SJSA1 (cell line): Measurements from ENCODE around the gene NT5DC1. TPM values are rescaled to one million over a fixed set of nuclear protein-coding genes. Genes with fewer than 3 reads are reported as not detected.
A peak's percentile ranks its signal among the peaks of the same experiment; 100 is the strongest.

Experiments
- DNase-seq, 2 experiments: peaks; one replicate each; pipeline ENCODE4 v3.0.0-alpha.2; 2015 to 2020; ENCODE audit warnings: low spot score in 2 of 2, low read depth in 1 of 2
- H3K27ac ChIP-seq: fragments of 250-450 bp; sonication (Bioruptor Pico); 2 replicates; pipeline ENCODE4 v1.5.1; 2020; ENCODE audit warnings: mild to moderate bottlenecking, moderate library complexity
- H3K27me3 ChIP-seq: fragments of 250-450 bp; sonication (Bioruptor Pico); replicated peaks from 2 replicates; pipeline ENCODE4 v1.5.1; 2020; ENCODE audit warnings: mild to moderate bottlenecking, moderate library complexity
- H3K36me3 ChIP-seq: fragments of 250-450 bp; sonication (Bioruptor Pico); 2 replicates; pipeline ENCODE4 v1.5.1; 2020; ENCODE audit warnings: mild to moderate bottlenecking
- H3K4me1 ChIP-seq: fragments of 250-450 bp; sonication (Bioruptor Pico); replicated peaks from 2 replicates; pipeline ENCODE4 v1.6.1; 2021; ENCODE audit warnings: mild to moderate bottlenecking
- H3K4me3 ChIP-seq: fragments of 250-450 bp; sonication (Bioruptor Pico); 2 replicates; pipeline ENCODE4 v1.5.1; 2020; ENCODE audit warnings: mild to moderate bottlenecking
- H3K9me3 ChIP-seq: fragments of 250-450 bp; sonication (Bioruptor Pico); replicated peaks from 2 replicates; pipeline ENCODE4 v1.5.1; 2020; ENCODE audit warnings: mild to moderate bottlenecking
- total RNA-seq: library from RNA; depleted of rRNA; stranded (reverse); fragments of >200 nt; shearing (Covaris generic); gene quantifications from 2 replicates; pipeline ENCODE4 v1.2.3, GENCODE V29; 2014

NT5DC1 gene
- total RNA-seq, 1 experiment from 2014 or later, result 10.0 TPM

DNA sequence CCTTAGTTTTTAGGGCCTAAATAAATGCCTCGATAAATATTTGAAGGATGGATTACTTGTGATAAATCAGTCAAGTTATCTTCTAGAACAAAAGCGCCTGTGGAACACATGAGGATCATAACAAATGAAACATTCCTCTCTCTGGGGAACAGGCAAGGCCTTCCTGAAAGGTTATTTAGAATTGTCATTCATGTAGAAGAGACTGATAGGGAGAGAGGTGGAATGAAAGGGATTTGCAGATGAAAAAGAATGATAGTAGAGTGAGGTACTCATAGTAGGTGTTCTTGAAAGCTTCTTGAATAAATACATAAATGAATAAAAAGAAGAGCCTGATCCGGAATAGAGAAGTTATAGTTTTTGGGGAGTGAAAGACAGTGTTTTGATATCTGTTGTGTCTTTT is 122.7 kb downstream of the NT5DC1 start:
- Histone ChIP-seq H3K4me3 (no peak overlapping the region), H3K9me3 (no peaks in the 10 kb centered on the region), H3K36me3 (no peaks in the 10 kb centered on the region), H3K27me3 (no peaks in the 10 kb centered on the region), H3K27ac (no peak overlapping the region), H3K4me1 (peaks cover 5% of the 10 kb centered on the region)
- no peak for DNase-seq

DNA sequence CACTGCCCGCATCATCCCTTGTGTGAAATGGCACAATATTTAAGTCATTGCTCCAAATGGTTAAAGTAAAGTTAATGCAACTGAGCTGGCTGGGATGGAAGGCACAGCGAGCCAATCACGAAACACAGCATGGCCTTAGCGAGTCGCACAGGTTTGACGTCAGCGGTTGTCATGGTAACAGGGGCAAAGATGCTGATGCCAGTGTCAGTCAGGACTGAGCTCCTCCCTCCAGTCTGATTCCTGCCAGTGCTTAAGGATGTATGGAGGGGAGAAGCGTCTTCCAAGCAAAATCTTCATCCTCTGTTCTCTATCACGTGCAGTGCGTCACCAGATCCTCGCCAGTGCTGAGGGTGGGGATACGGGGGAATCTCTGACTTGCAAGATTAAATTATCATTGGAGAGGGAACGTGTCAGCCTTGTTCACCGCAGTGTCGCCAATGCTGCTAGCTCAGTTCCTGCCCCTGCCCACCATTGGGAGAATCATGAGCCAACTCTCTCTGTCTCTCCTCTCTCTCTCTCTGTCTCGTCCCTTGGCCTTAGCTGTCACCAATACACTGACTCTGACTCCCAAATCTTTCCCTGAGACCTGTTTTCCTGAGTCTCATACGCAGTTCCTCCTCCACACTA is 128.7 kb downstream of the NT5DC1 start:
- H3K27ac ChIP-seq, result no peak overlapping the region
- no peaks in the 10 kb centered on the region for H3K36me3 ChIP-seq

DNA sequence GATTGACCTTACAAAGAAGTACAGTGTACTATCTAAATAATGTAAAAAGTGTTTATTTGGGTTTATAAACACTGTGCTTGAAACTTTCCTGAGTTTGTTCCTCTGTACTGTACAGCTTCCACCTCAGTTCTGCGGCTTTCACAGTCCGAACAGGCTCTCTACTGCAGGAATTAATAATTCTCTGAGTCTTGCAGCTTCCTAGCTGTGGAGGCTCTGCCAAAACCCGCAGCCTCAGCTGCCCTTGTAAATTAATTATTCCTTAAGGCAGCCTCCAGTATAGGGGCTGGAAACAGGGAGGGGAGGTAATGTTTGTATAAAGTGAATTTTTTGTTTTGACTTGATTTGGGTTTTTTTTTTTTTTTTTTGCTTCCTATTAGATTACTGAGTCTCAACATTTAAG is 134.0 kb downstream of the NT5DC1 start:
- Histone ChIP-seq H3K9me3 (no peaks in the 10 kb centered on the region), H3K27me3 (no peaks in the 10 kb centered on the region), H3K4me1 (no peaks in the 10 kb centered on the region), H3K27ac (no peak overlapping the region), H3K36me3 (no peaks in the 10 kb centered on the region), H3K4me3 (no peak overlapping the region)
- DNase-seq, result no peak

More for the DNA sequence above, 128.7 kb downstream of the NT5DC1 start:
- Histone ChIP-seq H3K4me3 (no peak overlapping the region), H3K9me3 (no peaks in the 10 kb centered on the region), H3K4me1 (no peaks in the 10 kb centered on the region), H3K27me3 (no peaks in the 10 kb centered on the region)
- DNase-seq, result peak in 1 of 2 experiments; percentile 56

DNA sequence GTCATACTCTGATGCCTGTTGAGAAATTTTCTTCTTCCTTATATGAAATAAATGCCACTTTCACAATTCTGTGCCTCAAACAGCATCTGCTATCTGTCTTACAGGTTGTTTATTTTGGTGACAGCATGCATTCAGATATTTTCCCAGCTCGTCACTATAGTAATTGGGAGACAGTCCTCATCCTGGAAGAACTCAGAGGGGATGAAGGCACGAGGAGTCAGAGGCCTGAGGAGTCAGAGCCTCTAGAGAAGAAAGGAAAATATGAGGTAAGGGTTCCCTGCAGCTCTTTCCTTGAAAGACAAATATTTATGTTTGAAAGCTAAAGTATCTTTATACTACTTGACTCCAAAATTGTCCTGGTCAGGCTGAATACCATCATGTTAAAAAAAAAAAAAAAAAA is 137.4 kb downstream of the NT5DC1 start:
- Histone ChIP-seq H3K4me1 (no peaks in the 10 kb centered on the region), H3K27me3 (no peaks in the 10 kb centered on the region), H3K36me3 (no peaks in the 10 kb centered on the region), H3K27ac (no peak overlapping the region), H3K4me3 (no peak overlapping the region), H3K9me3 (no peaks in the 10 kb centered on the region)
- DNase-seq, result no peak

DNA sequence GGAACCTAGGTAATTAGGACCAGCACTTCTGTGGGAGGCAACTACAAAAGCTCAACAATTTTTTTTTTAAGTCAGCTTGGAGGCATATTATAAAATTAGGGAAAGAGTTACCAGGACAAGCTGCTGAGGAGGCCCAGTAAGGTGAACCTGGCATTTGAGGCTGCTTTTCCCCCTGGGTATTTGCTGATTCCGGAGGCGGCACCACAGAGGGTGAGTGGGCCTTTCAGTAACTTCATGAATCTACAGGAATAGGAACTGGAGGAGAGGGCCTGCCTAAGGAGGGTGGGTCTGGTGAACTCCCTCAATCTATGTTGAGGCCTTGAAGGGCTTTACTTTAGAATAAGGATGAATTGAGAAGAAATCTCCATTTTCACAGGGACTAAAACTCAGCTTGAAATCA is 138.6 kb downstream of the NT5DC1 start:
- no peaks in the 10 kb centered on the region for H3K36me3 ChIP-seq
- no peak overlapping the region for H3K4me3 ChIP-seq
- no peak for DNase-seq
- H3K9me3 ChIP-seq, result no peaks in the 10 kb centered on the region
- no peak overlapping the region for H3K27ac ChIP-seq
- H3K4me1 ChIP-seq, result no peaks in the 10 kb centered on the region
- H3K27me3 ChIP-seq, result no peaks in the 10 kb centered on the region

DNA sequence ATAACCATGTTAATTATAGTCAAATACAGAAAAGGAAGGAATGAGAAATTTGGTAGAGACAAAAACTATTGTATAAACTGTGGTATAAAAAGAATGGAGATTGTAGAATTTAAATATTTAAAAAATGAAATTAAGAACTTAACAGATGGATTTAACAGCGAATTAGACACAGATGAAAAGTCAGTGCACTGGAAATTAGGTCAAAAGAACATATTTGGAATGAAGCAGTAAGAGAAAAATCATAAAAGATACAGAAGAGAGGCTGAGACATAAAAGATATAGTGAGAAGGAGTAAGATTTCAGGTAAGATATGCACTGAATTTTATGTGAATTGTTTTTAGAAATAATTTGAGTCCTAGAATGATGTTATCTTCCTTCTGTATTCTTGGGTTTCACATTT is 139.2 kb downstream of the NT5DC1 start:
- Histone ChIP-seq H3K27ac (no peak overlapping the region), H3K4me3 (no peak overlapping the region), H3K4me1 (no peaks in the 10 kb centered on the region), H3K36me3 (no peaks in the 10 kb centered on the region), H3K9me3 (no peaks in the 10 kb centered on the region), H3K27me3 (no peaks in the 10 kb centered on the region)
- DNase-seq, result no peak

DNA sequence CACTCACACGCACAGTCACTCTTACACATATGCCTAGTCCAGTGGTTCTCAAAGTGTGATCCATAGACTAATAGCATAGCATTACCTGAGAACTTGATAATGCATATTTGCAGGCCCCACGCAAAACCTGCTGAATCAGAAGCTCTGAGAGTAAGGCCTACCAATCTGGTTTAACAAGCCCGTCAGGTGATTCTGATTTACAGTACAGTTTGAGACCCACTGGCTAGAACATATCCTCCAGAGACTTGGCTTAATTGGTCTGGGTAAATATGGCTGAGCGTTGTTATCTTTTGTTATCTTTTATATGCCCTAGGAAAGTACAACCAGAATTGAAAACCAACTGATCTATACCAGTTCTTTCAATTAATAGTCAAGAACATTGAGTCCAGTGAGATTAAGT is 143.6 kb downstream of the NT5DC1 start:
- peaks cover 12% of the 10 kb centered on the region for H3K36me3 ChIP-seq
- H3K4me3 ChIP-seq, result no peak overlapping the region
- no peaks in the 10 kb centered on the region for H3K27me3 ChIP-seq
- H3K4me1 ChIP-seq, result peaks cover 13% of the 10 kb centered on the region
- H3K27ac ChIP-seq, result no peak overlapping the region
- no peaks in the 10 kb centered on the region for H3K9me3 ChIP-seq
- DNase-seq, result no peak

DNA sequence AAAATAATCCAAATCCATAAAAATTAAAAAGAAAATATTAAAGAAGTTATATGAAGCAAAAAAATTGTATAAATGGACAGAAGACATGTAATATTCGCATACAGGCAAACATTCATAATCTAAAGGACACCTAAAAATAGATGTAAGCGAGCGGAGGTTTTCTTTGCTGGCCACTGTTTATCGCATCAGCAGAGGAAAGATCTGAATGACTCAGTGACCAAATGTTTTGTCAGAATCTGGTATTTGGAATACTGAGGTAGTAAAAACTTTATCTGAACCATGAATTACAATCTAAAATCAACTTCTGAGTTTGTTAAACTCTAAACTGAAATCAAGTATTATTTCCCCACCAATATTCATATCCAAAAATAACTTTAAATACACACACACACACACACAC is 145.4 kb downstream of the NT5DC1 start:
- no peak overlapping the region for H3K4me3 ChIP-seq
- no peaks in the 10 kb centered on the region for H3K27me3 ChIP-seq
- H3K9me3 ChIP-seq, result no peaks in the 10 kb centered on the region
- peak in 1 of 2 experiments; percentile 50 for DNase-seq
- H3K36me3 ChIP-seq, result peaks cover 21% of the 10 kb centered on the region
- H3K4me1 ChIP-seq, result peaks cover 24% of the 10 kb centered on the region
- H3K27ac ChIP-seq, result peak overlapping the region; percentile 31; the same call in 1 of the 2 replicates

DNA sequence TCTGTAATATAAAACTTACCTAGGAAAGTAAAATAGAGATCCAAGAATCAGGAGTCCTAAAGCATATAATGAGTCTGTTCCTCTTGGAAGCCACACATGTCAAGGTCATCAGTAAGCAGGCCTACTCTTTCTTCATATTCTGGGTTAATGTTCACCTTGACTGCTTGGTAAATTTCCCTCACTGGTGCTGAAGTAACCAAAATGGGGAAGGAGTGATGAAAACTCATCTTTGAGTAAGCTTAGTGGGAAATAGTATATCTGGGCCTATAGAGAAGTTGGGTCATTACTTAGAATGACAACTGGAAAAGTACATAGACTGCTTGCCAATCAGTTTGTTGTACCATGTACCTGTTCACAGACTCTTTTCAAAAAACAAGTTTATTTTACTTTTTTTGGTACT is 146.6 kb downstream of the NT5DC1 start:
- no peaks in the 10 kb centered on the region for H3K27me3 ChIP-seq
- peaks cover 34% of the 10 kb centered on the region for H3K4me1 ChIP-seq
- H3K4me3 ChIP-seq, result no peak overlapping the region
- no peak overlapping the region for H3K27ac ChIP-seq
- H3K36me3 ChIP-seq, result peaks cover 31% of the 10 kb centered on the region
- DNase-seq, result no peak
- no peaks in the 10 kb centered on the region for H3K9me3 ChIP-seq

DNA sequence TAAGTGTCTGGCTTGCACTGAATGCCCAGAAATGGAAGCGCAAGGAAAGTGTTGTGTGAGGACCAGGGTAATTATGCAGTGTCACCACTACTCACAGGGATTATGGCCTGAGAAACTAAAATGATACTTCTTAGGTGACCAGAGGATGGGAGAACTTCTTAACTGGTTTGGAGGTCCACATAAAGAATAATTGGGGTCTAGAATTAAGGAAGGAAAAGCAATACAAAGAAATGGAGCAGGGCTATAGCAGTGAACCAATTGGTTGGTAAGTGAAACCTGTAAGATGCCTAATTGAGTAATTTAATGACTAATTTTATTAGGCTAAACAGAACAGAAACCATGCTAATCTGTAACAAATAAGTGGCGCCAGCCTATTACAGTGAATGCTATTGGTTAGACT is 147.9 kb downstream of the NT5DC1 start:
- H3K4me1 ChIP-seq, result peaks cover 45% of the 10 kb centered on the region
- peaks cover 41% of the 10 kb centered on the region for H3K36me3 ChIP-seq
- no peaks in the 10 kb centered on the region for H3K9me3 ChIP-seq
- no peak for DNase-seq
- no peak overlapping the region for H3K4me3 ChIP-seq
- no peaks in the 10 kb centered on the region for H3K27me3 ChIP-seq
- H3K27ac ChIP-seq, result no peak overlapping the region

DNA sequence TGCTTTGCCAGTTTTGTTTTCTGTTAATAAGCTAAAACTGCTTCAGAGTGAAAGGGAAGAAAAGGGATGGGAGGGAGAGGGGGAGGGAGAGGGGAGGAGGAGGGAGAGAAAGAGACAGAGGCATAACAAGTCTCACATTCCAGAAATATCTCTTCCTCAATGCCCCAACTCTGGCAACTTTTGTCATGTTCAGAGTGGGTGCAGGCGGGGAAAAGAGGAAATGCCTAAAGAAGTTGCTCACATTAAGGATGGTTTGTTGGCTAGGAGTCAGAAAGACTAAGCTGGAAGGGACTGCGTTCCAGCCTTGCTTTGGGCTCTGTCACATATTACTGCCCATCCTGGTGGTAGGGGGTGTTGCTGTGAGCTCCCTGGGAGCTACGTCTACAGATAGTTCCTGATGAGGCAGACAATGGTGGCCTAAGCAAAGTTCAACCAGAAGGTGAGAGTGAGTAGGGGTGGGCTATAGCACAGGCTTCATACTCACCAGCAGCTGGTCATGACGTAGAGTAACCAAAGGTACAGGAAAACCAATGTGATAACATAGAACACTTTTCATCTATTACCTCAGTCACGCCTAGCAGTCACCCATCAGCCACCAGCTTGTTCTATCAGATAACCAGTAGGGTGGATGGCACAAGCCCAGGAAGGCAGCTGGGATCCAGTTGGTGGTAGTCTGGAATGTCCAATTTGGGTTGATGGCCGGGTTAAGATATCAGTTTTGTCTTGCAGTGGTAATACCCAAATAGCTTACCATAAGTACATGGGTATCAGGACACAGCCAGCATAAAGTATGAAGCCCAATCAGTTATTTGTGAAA is 151.1 kb downstream of the NT5DC1 start:
- Histone ChIP-seq H3K36me3 (peaks cover 44% of the 10 kb centered on the region), H3K4me3 (peak overlapping the region; percentile 18), H3K4me1 (peaks cover 40% of the 10 kb centered on the region), H3K9me3 (no peaks in the 10 kb centered on the region), H3K27me3 (no peaks in the 10 kb centered on the region), H3K27ac (peak overlapping the region; percentile 72)
- peak; percentile 79 to 82 for DNase-seq

DNA sequence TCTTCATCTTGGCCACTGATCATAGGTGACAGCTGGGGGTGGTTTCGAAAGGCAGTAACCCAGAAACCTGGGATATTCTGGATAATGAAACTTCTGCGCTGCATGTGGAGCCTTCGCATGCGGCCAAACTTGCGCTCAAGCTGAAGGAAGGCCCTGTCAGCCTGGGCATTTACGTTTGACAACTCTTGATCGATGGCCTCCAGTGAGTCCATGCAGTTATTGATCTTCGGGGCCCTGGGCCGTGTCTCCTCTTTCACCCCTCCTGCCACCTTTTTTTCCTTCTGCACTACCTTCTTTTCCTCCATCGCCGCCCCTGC is 152.5 kb downstream of the NT5DC1 start:
- H3K27me3 ChIP-seq, result no peaks in the 10 kb centered on the region
- H3K27ac ChIP-seq, result peak overlapping the region; percentile 90
- H3K36me3 ChIP-seq, result peaks cover 39% of the 10 kb centered on the region
- H3K4me3 ChIP-seq, result peak overlapping the region; percentile 71
- H3K9me3 ChIP-seq, result no peaks in the 10 kb centered on the region
- peaks cover 40% of the 10 kb centered on the region for H3K4me1 ChIP-seq
- DNase-seq, result peak in 1 of 2 experiments; percentile 20

DNA sequence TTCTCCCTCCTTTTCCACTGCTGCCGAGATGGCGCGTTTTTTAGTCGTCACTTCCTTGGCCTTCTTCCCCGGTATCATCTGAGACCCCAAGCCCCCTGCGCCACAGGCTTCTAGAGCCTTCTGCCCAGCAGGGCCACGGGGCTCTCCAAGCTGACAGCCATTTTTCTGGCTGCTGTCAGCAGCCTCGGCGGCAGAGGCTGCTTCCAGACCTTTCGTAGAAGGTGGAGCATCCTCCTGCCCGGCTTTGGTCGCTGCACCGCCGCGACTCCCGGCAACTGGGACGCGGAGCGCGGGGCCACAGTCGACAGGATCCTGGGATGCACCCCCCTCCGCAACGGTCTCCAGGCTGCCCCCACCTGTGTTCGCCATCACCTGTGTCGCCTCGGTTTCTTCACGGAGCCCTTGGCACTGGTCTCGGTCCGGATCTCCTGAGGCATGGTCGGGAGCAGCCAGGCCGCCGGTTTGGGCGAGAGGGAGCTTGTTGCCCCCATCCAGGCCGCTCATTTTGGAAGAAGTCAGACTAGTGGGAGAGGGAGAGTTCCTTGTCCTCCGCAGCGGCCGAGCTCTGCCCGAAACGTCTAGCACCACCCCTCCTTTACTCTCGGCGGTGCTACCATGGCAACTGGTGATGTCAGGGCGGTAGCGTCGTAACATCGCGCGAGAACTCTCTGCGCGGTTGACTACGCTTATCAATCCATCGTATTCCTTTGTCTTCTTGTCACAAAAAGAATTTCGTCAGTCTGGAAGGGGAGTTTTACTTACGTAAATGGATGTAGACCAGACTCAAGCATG is 153.0 kb downstream of the NT5DC1 start, which contains the start of gene TSPYL4:
TSS of gene TSPYL4 (minus strand) at position 571 of the 792 bp plus-strand sequence. CDS start at position 504, 67 bp downstream.
- Histone ChIP-seq H3K4me3 (peak within 1 kb of the TSS; percentile 71), H3K36me3 (peaks cover 34% of the 10 kb centered on the region), H3K27ac (peak within 1 kb of the TSS; percentile 90), H3K9me3 (no peaks in the 10 kb centered on the region), H3K27me3 (no peaks in the 10 kb centered on the region), H3K4me1 (peaks cover 40% of the 10 kb centered on the region)
- DNase-seq, result peak; percentile 92 to 93
